Stimulated activated CD8-positive, alpha-beta memory T cell treated with anti-CD3 and anti-CD28 coated beads, Interleukin-7, amount 100 ng/mL, for 24 hours (primary cell): Measurements from ENCODE around the gene EVA1C.

Experiments used
- DNase-seq: peaks from one replicate; pipeline ENCODE4 v3.0.0-alpha.2; 2020; ENCODE audit warnings: low read depth

Gene EVA1C

DNA sequence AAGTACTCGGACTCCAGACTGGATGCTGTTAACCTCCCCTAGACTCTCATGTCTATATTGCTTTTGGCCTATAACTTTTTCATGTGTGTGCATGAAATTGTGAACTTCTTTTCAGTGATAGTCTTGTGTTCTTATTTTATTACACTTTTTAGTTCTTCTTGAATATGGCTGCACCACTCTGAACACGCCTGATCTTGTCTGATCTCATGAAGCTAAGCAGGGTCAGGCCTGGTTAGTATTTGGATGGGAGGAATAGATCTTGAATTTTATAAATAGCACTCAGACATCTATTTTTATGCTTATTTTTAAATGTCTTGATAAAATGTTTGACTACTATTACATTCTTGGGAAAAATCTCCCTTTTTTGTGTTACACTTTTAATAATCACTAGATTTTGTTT is 150.4 kb downstream of the EVA1C start:
- no peak for DNase-seq
